Astrocyte (in vitro differentiated cells and primary cell): ENCODE measurements around the gene PRKD2. TPM values are rescaled to one million over a fixed set of nuclear protein-coding genes. Genes with fewer than 3 reads are reported as not detected.

Source experiments
- DNase-seq: peaks from one replicate; pipeline ENCODE4 v3.0.0-alpha.2; 2010; ENCODE audit warnings: low read depth
- FAIRE-seq: peaks from 2 replicates; lab custom pipeline; 2011; peaks lifted over from hg19 to GRCh38; lab: Jason Lieb, UNC
- H2AFZ ChIP-seq: 2 replicates; pipeline ENCODE4 v1.6.0; 2012; ENCODE audit warnings: low read depth, low read length, inconsistent platforms
- H3K27ac ChIP-seq: 2 replicates; pipeline ENCODE4 v1.5.1; 2011; ENCODE audit warnings: low read depth, low read length, inconsistent platforms
- H3K27me3 ChIP-seq: 2 replicates; pipeline ENCODE4 v1.6.0; 2011; ENCODE audit warnings: low read length, inconsistent platforms; ENCODE audit not compliant: insufficient read depth
- H3K36me3 ChIP-seq: 2 replicates; pipeline ENCODE4 v1.5.1; 2011; ENCODE audit warnings: low read length, inconsistent platforms; ENCODE audit not compliant: insufficient read depth
- H3K4me1 ChIP-seq: 2 replicates; pipeline ENCODE4 v1.5.1; 2011; ENCODE audit warnings: low read length, inconsistent platforms; ENCODE audit not compliant: insufficient read depth
- H3K4me2 ChIP-seq: 2 replicates; pipeline ENCODE4 v1.6.0; 2012; ENCODE audit warnings: low read length, inconsistent platforms
- H3K4me3 ChIP-seq: 2 replicates; pipeline ENCODE4 v1.5.1; 2011; ENCODE audit warnings: low read depth, mild to moderate bottlenecking, low read length, inconsistent platforms; ENCODE audit not compliant: insufficient read depth
- H3K79me2 ChIP-seq: 2 replicates; pipeline ENCODE4 v1.6.0; 2012; ENCODE audit warnings: mild to moderate bottlenecking, low read length, inconsistent platforms; ENCODE audit not compliant: insufficient read depth
- H3K9ac ChIP-seq: 2 replicates; pipeline ENCODE4 v1.6.0; 2012; ENCODE audit warnings: mild to moderate bottlenecking, low read length, inconsistent platforms
- H3K9me3 ChIP-seq: 2 replicates; pipeline ENCODE4 v1.5.1; 2012; ENCODE audit warnings: low read depth, mild to moderate bottlenecking, low read length, inconsistent platforms; ENCODE audit not compliant: insufficient read depth
- H4K20me1 ChIP-seq: 2 replicates; pipeline ENCODE4 v1.6.0; 2012; ENCODE audit warnings: low read length, inconsistent platforms; ENCODE audit not compliant: insufficient read depth
- H3K27ac Mint-ChIP-seq: one replicate; pipeline ENCODE4 v1.8.0; 2021; ENCODE audit warnings: mild to moderate bottlenecking, mixed read lengths; ENCODE audit not compliant: unreplicated experiment
- H3K27me3 Mint-ChIP-seq: one replicate; pipeline ENCODE4 v1.8.0; 2021; ENCODE audit warnings: low read depth, mixed read lengths; ENCODE audit not compliant: unreplicated experiment
- H3K36me3 Mint-ChIP-seq: one replicate; pipeline ENCODE4 v1.8.0; 2021; ENCODE audit warnings: low read depth, mixed read lengths; ENCODE audit not compliant: unreplicated experiment
- H3K4me1 Mint-ChIP-seq: one replicate; pipeline ENCODE4 v1.8.0; 2021; ENCODE audit warnings: low read depth, mixed read lengths; ENCODE audit not compliant: unreplicated experiment
- H3K4me3 Mint-ChIP-seq: one replicate; pipeline ENCODE4 v1.8.0; 2021; ENCODE audit warnings: mild to moderate bottlenecking, moderate library complexity, mixed read lengths; ENCODE audit not compliant: unreplicated experiment
- H3K9me3 Mint-ChIP-seq: one replicate; pipeline ENCODE4 v1.8.0; 2021; ENCODE audit warnings: mild to moderate bottlenecking, mixed read lengths; ENCODE audit not compliant: unreplicated experiment
- CTCF ChIP-seq: IDR thresholded peaks from 2 replicates; pipeline ENCODE4 v1.5.1; 2011; ENCODE audit warnings: low read depth, mild to moderate bottlenecking, inconsistent platforms, low read length, moderate library complexity; ENCODE audit not compliant: insufficient read depth
- EZH2 ChIP-seq: IDR thresholded peaks from 2 replicates; pipeline ENCODE4 v1.6.1; 2012; ENCODE audit warnings: mild to moderate bottlenecking, low read length, inconsistent platforms; ENCODE audit not compliant: insufficient read depth
- total RNA-seq: library from RNA; stranded (reverse); gene quantifications from 2 replicates; pipeline ENCODE4 v1.2.1, GENCODE V29; 2021

The PRKD2 gene
- total RNA-seq, 1 donor from 2014 or later: 54.6 TPM

- H3K4me2 ChIP-seq: no peak overlapping the region
- no peaks in the 10 kb centered on the region for H3K27me3 ChIP-seq
- FAIRE-seq (no peak), DNase-seq (no peak)
- H3K4me3 ChIP-seq: no peak overlapping the region
- Mint-ChIP-seq H3K4me3 (no peak overlapping the region), H3K4me1 (peaks cover 47% of the 10 kb centered on the region), H3K36me3 (peaks cover 22% of the 10 kb centered on the region), H3K9me3 (no peaks in the 10 kb centered on the region), H3K27me3 (no peaks in the 10 kb centered on the region), H3K27ac (no peak overlapping the region)
- peaks cover 84% of the 10 kb centered on the region for H4K20me1 ChIP-seq
- no peak overlapping the region for H3K9ac ChIP-seq
- peaks cover 65% of the 10 kb centered on the region for H3K79me2 ChIP-seq
- H3K9me3 ChIP-seq: no peaks in the 10 kb centered on the region
- TF ChIP-seq EZH2 (no peak), CTCF (no peak)
- H2AFZ ChIP-seq: no peak overlapping the region
- peaks cover 36% of the 10 kb centered on the region for H3K4me1 ChIP-seq
- H3K36me3 ChIP-seq: peaks cover 26% of the 10 kb centered on the region
- H3K27ac ChIP-seq: no peak overlapping the region
Measured at GRCh38 chr19:46728208-46728607, 11.3 kb upstream of the PRKD2 start.

GRCh38 chr19:46727757-46728156 lies 10.8 kb upstream of the PRKD2 start:
- TF ChIP-seq CTCF (no peak), EZH2 (no peak)
- Mint-ChIP-seq H3K4me3 (no peak overlapping the region), H3K4me1 (peaks cover 45% of the 10 kb centered on the region), H3K9me3 (no peaks in the 10 kb centered on the region), H3K27ac (peak overlapping the region; percentile 5), H3K27me3 (no peaks in the 10 kb centered on the region), H3K36me3 (peaks cover 22% of the 10 kb centered on the region)
- peaks cover 80% of the 10 kb centered on the region for H4K20me1 ChIP-seq
- H3K4me3 ChIP-seq: no peak overlapping the region
- H3K36me3 ChIP-seq: peaks cover 26% of the 10 kb centered on the region
- no peak overlapping the region for H3K27ac ChIP-seq
- peaks cover 31% of the 10 kb centered on the region for H3K4me1 ChIP-seq
- H2AFZ ChIP-seq: no peak overlapping the region
- H3K79me2 ChIP-seq: peaks cover 61% of the 10 kb centered on the region
- no peak overlapping the region for H3K4me2 ChIP-seq
- no peaks in the 10 kb centered on the region for H3K27me3 ChIP-seq
- H3K9ac ChIP-seq: no peak overlapping the region
- FAIRE-seq (no peak), DNase-seq (no peak)
- H3K9me3 ChIP-seq: no peaks in the 10 kb centered on the region

DNA sequence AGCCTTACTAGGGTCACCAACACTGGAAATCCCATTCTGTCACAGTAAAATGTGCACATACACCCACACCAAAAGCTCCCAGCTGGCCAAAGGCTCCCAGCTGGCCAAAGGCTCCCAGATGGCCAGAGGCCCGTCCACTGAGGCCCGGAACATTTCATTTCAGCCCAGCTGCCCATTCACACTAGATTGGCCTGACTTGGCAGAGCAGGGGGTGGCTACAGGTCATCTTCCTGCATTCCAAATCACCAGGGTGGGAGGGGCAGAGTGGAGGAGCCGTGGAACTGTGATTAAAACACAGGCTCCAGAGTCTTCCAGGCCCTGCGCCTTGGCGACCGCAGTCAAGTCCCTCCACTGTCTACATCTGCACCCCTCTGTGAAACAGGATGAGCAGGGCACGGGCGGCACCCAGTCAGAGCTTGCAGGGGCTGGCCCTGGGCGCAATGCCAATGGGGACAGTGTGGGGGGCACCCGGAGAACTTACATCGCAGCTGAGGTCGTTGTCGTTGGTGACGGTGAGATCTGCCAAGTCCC lies 10.1 kb upstream of the PRKD2 start:
- Histone ChIP-seq H4K20me1 (peaks cover 80% of the 10 kb centered on the region), H3K9me3 (no peaks in the 10 kb centered on the region), H3K27ac (no peak overlapping the region), H3K27me3 (no peaks in the 10 kb centered on the region), H3K36me3 (peaks cover 23% of the 10 kb centered on the region), H2AFZ (no peak overlapping the region), H3K4me3 (no peak overlapping the region), H3K4me1 (peaks cover 31% of the 10 kb centered on the region), H3K79me2 (peaks cover 61% of the 10 kb centered on the region), H3K9ac (no peak overlapping the region), H3K4me2 (no peak overlapping the region)
- Mint-ChIP-seq H3K9me3 (no peaks in the 10 kb centered on the region), H3K36me3 (peaks cover 21% of the 10 kb centered on the region), H3K4me3 (no peak overlapping the region), H3K27me3 (no peaks in the 10 kb centered on the region), H3K27ac (peak overlapping the region; percentile 47), H3K4me1 (peaks cover 42% of the 10 kb centered on the region)
- FAIRE-seq (no peak), DNase-seq (no peak)
- TF ChIP-seq EZH2: no peak
- TF ChIP-seq CTCF: no peak
